NCI-H345 (cell line): ENCODE measurements around the gene NCK2.

Experiments used
- DNase-seq: peaks from one replicate; lab custom pipeline; 2025; lab: John Stamatoyannopoulos, UW

Gene NCK2

DNA sequence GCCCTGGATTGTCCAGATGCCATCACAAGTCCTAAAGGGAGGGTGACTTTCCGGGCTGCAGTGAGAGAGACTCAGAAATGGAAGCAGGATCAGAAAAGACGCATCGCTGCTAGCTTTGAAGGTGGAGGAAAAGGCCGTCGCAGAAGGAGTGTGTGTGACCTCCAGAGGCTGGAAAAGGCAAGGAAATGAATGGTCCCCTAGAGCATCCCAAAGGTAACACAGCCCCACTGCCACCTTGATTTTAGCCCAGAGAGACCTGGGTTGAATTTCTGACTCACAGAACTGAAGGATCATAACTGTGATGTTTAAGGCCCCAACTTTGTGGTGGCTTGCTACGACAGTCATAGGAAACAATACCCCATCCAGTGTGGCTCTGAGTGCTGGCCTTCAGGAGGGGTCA lies 8.6 kb upstream of the NCK2 start:
- no peak for DNase-seq

DNA sequence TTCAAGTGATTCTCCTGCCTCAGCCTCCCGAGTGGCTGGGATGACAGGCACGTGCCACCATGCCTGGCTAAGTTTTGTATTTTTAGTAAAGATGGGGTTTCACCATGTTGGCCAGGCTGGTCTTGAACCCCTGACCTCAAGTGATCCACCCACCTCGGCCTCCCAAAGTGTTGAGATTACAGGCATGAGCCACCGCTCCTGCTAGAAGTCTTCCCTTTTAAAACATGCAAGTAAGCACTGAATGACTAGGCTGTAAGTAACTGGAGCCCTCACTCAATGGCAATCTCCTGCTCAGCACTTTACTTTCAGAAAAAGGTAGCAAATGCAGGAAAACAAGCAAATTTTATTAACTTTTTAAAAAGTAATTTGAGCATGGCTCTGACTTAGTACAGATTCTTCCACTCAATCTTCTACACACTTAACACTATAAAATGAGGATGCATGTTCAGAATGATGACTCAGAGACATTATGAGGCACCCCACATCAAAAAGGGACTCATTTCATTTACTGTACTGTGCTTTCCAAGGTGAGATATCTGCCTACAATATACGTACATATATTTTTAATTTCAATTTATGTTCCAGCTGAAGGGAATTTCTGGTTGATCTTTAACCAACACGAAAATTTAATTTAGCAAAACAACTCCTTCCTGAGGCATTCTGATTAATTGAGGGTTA lies 6.6 kb upstream of the NCK2 start:
- no peak for DNase-seq

DNA sequence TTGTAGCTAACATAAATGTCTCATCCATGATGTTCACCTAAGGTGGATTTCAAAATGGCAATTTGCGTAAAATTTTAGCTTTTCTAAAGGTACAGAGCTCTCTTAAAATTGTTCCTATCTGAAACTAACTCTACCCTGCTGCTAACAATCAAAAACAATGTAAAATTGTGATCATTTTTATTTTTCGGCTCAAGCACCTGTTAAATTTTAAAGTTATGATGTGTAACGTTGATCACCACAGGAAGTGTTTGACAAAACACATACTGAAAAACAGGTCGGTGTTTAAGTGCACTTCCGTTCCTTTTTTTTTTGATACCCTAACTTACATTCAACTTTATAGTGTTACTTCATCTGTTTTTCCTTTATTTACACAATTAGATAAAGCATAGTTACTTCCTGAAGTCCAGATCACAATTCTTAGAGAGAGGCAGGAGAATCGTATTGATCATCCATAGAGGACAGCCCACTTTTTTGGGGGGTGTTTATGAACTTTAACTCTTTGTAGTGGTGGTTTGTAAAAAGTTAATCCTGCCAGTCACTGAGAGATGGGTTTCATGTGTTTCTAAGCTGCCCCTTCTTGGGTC lies 6.0 kb upstream of the NCK2 start:
- DNase-seq, result no peak

DNA sequence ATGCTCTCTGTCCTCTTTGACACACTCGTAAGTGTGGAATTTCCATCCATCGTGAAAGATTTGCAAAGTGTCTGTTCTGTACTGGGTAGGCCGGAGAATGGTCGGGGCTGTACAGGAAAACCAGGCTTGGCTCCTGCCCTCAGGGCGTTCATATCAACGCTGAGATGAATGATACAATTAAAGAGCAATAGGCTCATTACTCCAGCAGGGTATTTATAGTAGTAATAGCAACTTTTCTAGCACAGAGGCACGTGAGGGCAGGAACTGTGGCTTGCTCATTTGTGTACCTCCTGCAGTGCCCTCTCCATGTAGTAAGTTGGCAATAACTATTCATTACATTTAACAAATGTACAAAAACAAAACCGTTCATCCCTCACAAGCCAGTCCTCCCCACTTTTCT lies 5.3 kb upstream of the NCK2 start:
- DNase-seq, result no peak

DNA sequence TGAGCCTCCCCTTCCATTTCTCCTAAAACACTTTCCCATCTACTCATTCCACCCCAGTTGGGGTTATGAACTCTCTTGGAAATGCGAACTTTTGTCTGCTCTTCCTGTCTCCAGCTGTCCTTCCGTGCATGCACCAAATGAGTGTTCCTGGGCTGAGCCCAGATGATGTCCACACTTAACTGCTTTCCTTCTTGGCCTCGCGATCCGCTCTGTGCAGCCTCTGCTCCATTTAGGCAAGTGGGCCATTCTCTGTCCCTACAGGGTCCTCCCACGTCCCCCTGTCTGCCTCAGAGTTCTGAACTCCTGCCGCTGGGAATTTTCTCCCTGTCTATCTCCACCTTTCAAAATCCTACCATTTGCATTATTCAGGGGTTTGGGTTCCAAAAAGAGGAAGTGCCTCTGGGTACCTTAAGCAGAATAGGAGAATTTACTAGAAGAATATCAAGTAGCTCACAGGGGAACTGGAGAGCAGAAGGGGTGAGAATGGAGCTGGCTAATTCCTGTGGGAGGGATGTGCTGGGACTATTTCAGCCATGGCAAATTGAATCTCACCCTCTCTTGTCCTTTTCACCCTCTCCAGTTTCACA lies 4.7 kb upstream of the NCK2 start:
- DNase-seq, result no peak

DNA sequence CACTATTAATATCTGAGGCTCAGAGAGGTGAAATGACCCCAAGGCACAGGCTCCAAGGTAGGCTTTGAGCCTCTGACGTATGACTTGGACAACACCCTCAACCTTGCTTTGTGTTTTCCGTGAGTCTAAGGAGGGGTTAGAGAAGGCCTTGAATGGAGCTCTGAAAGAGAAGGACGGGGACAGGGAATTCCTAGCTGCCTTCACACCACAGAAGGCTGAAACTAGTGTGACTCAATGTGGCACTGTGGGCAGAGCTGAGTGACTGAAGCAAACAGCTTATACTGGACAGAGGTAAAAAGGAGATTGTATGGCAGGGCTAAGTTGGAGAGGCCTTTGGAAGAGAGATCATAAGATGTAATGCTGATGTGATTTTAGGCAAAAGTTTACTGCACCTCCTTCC lies 3.5 kb upstream of the NCK2 start:
- no peak for DNase-seq

DNA sequence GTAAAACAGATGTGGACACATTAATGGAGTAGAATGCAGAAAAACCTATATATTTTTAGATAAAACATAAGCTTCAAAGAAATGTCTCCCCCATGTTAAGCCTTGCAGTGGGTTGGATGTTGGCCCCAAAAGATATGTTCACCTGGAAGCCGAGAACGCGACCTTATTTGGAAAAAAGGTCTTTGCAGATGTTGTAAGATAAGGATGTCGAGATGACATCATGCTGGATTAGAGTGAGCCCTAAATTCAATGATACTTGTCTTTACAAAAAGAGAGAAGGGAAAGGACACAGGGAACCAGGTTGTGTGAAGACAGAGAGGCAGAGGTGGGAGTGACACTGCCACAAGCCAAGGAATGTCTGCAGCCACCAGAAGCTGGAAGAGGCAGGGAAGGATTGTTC lies 3.1 kb upstream of the NCK2 start:
- DNase-seq, result no peak

DNA sequence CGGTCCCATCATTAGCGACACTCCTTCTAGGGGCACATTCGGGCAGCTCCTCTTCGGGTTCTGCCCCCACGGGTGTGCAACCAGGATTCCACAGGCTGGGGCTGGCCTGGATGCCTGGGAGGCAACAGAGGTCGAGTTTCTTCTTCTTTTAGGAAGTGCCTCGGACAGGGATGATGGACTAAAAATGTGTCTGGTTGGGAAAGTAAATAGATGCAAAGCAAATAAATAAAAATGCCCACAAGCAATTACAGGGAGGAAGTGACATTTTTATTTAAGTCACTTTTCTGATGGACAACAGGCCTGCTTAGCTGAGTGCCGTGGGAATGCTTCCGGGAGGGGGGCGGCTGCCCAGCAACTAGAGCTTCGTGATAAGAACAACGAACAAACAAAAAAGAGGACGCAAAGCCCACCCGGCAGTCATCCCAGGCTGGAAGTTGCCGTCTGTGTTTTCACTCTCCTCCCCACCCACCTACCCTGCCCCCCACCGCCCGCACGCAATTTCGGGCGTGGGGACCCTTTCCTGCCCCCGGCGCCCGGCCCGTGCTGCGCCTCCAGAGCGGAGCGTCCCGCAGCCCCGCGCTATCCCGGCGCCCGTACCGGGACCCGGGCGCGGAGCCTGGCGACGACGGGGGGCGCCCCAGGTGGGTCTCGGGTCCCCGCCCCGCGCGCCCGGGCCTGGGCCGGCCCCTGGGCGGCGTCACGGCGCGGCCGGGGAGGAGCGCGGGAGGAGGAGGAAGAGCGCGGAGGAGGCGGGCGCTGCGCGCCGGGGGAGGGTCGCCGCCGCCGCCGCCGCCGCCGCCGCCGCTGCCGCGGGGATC lies 412 bp upstream of the NCK2 start:
- peak; percentile 82 for DNase-seq

DNA sequence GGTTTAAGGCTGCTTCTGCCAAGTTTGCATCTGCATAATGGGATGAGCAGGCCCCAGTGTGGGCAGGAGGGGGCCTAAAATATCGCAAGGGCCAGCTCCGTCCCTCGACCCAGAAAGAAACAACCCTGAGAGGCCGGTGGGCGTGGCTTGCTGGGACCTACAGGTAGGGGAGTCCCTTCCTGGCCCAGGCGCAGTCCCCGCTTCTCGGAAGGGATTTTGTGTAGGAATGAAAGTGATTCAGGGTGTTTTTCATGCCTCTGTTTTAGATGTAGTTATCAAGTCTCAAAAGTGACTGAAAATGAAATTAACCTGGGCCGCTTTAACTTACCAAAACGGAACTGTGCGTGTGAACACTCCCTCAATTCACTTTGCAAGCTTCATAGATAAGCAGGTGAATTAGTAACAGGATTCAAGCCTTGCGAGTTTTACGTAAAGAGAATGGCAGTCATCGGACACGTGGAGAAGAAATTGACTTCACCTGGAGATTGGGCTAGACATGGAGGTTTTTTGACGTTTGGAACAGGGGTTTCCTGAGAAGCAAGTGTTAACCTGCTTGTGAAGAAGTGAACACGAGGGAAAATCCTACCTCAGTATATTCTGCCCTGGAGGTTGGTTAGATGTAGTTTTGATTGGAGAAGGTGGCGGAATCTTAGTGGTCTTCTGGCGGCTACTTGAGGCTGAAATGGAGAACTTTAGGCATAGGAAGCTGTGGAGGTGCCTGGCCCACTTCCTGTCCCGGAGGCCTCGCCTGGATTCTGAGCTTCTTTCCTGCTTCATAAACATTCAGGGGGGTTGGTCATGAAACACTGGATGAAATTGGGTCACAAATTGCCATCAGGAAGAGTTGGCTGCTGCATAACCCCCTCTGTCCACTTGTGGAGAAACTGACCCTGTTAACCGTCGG lies 1.7 kb downstream of the NCK2 start:
- peak; percentile 28 for DNase-seq

DNA sequence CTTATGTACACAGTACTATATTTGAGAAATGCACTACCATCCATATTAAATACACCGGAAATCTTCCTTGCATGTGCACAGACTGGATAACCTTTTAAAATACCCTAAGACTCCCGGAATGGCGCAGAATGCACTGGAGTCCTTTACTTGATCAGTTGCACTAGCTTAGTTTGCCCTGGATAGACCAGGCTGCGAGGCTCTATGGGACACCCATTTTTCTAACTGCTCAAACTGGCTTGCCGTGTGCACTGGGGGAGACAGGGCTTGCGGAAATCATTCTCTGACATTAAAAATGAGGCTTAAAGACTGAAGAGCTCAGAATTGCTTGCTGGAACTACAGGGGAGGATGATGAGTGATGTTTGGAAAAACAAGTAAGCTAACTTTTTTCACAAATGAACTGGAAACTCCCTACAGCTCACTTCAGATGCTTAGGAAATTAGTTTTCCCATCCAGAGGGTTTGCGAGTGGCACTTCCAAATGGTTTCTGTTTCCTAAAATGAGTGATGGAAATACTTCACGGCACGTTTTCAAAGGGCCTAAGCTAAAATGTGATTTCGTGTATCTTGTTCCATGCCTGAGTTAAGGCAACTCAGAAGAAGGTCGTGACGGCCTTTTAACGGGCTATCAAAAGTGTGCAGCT lies 2.7 kb downstream of the NCK2 start:
- no peak for DNase-seq

DNA sequence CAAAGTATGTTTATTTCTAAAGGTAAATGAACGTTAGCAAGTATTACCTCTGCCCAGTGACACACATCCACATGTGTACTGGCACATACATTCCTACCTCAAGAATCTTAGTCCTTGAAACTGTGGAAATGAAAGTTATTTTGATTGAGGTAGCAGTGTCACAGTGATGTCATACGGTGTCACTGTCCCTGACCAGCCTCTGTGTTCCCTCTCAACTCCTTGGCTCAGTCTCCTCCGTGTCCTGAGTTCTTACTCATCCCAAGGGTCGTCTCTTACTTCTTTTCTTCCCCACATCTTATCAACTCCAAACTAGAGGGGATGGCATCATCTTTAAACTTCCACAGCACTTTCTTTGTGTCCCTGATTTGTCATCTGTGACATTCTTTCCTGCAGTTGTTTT lies 3.3 kb downstream of the NCK2 start:
- no peak for DNase-seq

DNA sequence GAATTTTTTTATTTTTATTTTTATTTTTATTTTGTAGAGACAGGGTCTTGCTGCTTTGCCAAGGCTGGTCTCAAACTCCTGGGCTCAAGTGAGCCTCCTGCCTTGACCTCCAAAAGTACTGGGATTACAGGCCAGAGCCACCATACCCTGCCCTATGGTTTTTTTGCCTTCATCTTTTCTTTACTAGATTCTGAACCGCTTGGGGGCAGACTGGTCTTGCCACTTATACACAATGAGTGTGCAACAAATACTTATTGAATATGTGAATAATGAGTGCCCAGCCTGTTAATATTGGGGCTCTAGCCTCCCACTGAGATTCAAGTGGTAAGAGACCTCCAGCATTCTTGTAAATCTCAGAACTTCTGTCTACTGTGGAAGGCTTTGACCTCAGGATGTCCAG lies 3.9 kb downstream of the NCK2 start:
- no peak for DNase-seq

DNA sequence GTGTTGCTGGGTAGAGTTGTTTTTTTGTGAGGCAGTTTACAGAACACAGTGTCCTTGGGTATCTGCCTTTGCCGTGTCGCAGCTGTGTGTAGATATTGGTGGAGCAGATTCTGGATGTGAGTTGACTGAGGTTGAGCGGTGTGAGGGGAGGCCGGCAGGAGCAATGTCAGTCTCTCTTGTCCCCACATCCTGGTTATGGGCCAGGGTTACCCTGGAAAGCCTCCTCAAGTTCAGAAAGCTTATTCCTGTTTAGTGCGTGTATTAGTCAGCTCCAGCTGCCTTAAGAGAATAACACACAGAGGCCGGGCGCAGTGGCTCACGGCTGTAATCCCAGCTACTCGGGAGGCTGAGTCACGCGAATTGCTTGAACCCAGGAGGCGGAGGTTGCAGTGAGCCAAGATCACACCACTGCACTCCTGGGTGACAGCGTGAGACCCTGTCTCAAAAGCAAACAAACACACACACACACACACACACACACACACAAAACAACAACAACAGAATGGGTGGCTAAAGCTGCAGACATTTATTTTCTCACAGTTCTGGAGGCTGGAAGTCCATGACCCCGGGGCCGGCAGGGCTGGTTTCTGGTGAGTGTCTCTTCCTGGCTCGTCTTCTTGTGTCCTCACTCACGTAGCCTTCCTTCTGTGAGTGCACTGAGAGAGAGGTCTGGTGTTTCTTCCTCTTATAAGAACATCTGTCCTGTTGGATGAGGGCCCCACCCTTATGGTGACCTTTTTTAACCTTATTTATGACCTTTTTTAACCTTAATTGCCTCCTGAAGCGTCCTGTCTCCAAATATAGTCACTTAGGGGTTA lies 5.1 kb downstream of the NCK2 start:
- DNase-seq, result no peak

DNA sequence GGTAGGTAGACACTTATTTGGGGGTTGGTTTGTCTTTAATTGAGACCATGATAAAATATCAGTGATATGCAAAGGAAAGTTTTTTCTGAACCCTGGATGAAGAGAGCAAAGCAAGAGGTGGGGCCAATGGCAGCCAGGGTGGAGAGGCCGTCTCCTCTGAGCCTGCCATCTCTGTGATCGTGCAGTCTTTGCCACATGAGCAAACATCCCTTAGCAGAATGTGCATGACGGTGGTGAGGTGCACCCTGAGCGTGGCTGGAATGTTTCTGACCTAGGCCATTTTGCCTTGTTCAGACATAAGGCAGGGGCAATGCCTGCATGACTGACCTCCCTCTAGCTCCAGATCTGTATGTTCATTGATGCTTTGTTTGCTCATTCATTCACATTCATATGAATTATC lies 6.0 kb downstream of the NCK2 start:
- DNase-seq, result no peak

DNA sequence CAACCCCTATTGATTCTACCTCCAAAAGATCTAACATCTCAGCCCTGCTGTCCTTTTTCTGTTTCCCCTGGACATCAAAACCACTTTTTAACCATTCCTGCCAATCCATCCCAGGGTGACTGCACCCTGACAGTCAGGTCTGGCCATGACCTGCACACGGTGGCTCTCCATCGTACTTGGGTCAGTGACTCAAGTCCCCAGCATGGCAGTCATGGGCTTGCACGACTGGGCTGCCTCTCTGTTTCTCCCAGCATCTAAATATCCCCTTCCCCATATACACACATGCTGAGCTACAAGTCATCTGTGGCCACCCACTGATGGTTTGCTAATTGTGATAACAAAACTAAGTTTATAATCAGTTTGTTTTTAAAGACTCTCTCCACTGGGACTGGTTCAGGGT lies 6.6 kb downstream of the NCK2 start:
- DNase-seq, result no peak

DNA sequence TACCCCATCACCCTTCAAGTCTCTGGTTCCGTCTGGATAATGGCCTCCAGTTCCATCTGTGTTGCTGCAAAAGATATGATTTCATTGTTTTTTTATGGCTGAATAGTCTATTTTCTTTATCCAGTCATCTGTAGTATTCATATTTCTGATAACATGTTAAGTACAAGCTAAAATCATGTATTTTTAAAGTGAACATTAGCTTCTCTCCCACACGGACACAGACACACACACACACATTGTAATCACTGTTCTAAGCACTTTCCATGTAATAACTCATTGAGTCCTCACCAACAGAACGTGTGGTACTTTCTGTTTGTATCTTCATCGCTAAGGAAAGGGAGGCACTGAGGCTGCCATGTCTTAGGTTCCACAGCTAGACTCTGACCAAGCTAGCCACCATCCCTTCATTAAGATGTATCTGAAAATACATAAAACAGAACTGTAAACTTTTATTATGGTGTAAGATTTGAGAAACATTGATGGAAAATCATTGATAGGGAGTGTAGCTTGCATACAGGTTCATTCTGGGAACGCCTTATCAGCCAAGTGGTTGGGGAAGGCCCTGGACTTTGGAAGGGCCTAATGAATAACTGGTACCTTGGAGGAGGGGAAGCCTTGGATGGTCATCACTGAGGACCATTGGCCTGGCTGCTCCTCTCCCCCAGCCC lies 8.1 kb downstream of the NCK2 start:
- no peak for DNase-seq

DNA sequence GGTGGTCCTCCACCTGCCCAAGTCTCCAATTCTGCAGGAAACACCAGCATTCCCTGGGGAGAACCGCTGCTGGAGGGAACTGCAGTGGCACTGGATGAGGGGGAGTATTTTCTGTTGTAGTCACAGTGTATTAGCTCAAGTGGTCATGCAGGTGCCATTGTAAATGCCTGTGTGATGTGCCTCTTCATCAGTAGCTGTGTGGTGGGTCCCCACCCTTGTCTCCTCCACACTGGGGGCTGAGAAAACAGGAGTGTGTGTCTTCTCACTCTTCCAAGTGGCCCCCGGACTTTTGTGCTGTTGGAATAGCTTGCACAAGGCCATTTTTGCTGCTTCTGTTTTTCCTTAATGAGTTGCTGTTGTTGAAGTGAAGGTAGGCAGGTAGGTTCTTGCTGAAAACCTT lies 8.7 kb downstream of the NCK2 start:
- no peak for DNase-seq

DNA sequence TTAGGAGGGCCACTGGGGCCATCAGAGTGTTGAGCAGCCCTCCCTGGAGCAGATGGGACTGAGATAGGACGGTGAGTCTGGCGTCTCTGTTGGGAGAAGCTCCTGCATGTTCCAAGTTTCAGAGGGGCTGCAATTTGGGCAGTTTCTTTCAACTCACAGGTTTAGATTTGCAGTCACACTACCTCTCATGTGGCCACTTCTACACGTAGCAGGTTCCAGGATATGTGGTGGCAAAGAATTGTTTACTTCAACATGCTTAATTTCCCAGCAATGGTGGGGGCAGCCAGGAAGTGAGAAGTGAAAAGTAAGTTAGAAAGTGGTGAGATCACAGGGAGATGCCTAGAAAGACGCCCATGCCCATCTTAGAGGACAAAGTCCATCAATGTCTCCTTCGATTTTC lies 9.3 kb downstream of the NCK2 start:
- DNase-seq, result no peak

DNA sequence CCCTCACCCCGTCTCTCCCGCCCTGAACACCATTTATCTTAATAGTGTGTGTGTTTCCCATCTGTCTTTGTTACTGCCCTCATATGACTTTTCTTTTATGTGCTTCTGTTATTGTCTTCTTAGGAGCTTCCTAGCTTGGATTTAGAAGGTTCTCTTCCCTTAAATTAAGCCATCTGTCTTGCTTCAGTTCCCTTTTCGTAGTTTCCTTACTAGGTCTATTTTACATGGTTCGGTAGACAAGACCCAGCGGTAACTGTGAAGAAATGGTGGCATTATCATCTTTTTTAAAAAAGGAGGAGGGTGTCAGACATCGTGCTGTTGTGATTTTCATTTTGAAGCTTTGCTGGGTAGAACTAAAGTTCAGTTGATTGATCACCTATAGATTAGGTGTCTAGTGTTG lies 10.3 kb downstream of the NCK2 start:
- DNase-seq, result no peak

DNA sequence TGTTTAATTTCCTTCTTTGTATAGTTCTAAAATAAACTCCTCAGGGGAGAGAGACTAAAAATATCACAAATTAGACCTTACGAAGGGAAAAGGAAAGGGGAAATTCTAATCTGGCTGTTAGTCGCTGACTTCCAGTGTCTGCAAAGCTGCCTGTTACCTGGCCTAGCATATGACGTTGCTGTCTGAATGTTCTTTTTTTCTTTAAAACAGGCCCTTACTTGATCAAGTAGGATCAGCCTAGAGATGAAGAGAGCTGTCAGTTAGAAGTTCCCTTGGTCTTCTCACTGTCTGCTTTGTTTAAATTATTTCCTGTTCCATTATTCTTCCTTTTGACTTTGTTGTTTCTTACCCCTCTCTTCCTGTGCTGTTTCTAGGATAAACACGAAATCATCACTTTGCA lies 11.2 kb downstream of the NCK2 start:
- no peak for DNase-seq
